ENCODE results near the gene HOXB2. TPM values are rescaled to one million over a fixed set of nuclear protein-coding genes. Genes with fewer than 3 reads are reported as not detected.

Gene HOXB2
- total and polyA plus RNA-seq, 9 of the 15 experiments (the other 6 are each of a cell fraction or from before 2014, with no cell fraction given) = 2.1 to 97.7 (median 21.2) TPM

- TF ChIP-seq ZBTB26 (CRISPR knock-in tag; IDR thresholded peaks at IDR 0.05) = no peak
- TF ChIP-seq RREB1 (CRISPR knock-in tag; IDR thresholded peaks at IDR 0.05) = 0 out of 2 replicates have a peak, but pooled peaks have one; percentile 22
- no peak for TF ChIP-seq MAFK (IDR thresholded peaks at IDR 0.05; ENCODE audit: low read length)
- TF ChIP-seq E4F1 (CRISPR knock-in tag; IDR thresholded peaks at IDR 0.05; ENCODE audit: borderline replicate concordance) = no peak
- no peak for TF ChIP-seq RNF219 (CRISPR knock-in tag; IDR thresholded peaks at IDR 0.05)
- TF ChIP-seq BDP1 (IDR thresholded peaks at IDR 0.05; ENCODE audit: insufficient read depth, insufficient read length) = no peak
- TF ChIP-seq FOXA3 (CRISPR knock-in tag; conservative IDR thresholded peaks at IDR 0.05 in 1 of 2, IDR thresholded peaks at IDR 0.05 in 1 of 2) = no peak
- no peak for TF ChIP-seq HEY1 (CRISPR knock-in tag; IDR thresholded peaks at IDR 0.05; ENCODE audit: borderline replicate concordance)
- TF ChIP-seq ARID2 (IDR thresholded peaks at IDR 0.05) = peak; percentile 81
- no peak for TF ChIP-seq TAL1 (IDR thresholded peaks at IDR 0.05)
- TF ChIP-seq PTTG1 (tag; IDR thresholded peaks at IDR 0.05; ENCODE audit: low read depth) = no peak
- TF ChIP-seq BRF1 (IDR thresholded peaks at IDR 0.05; ENCODE audit: borderline replicate concordance, extremely low read depth, insufficient read length) = no peak
- no peak for TF ChIP-seq ZNF354B (CRISPR knock-in tag; IDR thresholded peaks at IDR 0.05)
- no peak for TF ChIP-seq THAP7 (CRISPR knock-in tag; IDR thresholded peaks at IDR 0.05)
Observed at GRCh38 chr17:48500435-48501426, 44.2 kb downstream of the HOXB2 start (continued).
